ENCODE data around the gene PHKB.

PHKB gene

GRCh38 chr16:47499700-47500264 is 38.7 kb downstream of the PHKB start:
- Histone ChIP-seq H3K9me3 (ENCODE audit: control insufficient read depth, insufficient read depth, low read length) (no peaks in the 10 kb centered on the region), H3K27ac (ENCODE audit: low read depth, low read length) (no peak overlapping the region), H3F3A (ENCODE audit: control insufficient read depth, insufficient read depth) (no peaks in the 10 kb centered on the region), H3K9me2 (replicated peaks; ENCODE audit: control insufficient read depth, low read length) (no peaks in the 10 kb centered on the region), H3K4me3 (ENCODE audit: low read length) (no peak overlapping the region), H3K36me3 (ENCODE audit: control insufficient read depth, low read length) (peaks cover 69% of the 10 kb centered on the region), H3K79me2 (ENCODE audit: control insufficient read depth, low read length) (peaks cover 19% of the 10 kb centered on the region), H3K4me1 (ENCODE audit: control insufficient read depth, low read length) (peaks cover 14% of the 10 kb centered on the region), H4K20me1 (ENCODE audit: control insufficient read depth, insufficient read depth, low read depth, low read length) (no peaks in the 10 kb centered on the region), H3K4me2 (ENCODE audit: low read length) (no peak overlapping the region), H3K27me3 (ENCODE audit: control insufficient read depth, low read length) (no peaks in the 10 kb centered on the region)
- TF ChIP-seq EZH2phosphoT487 (IDR thresholded peaks at IDR 0.05; ENCODE audit: borderline replicate concordance, low read length) = no peak
- TF ChIP-seq, protein P1, sequence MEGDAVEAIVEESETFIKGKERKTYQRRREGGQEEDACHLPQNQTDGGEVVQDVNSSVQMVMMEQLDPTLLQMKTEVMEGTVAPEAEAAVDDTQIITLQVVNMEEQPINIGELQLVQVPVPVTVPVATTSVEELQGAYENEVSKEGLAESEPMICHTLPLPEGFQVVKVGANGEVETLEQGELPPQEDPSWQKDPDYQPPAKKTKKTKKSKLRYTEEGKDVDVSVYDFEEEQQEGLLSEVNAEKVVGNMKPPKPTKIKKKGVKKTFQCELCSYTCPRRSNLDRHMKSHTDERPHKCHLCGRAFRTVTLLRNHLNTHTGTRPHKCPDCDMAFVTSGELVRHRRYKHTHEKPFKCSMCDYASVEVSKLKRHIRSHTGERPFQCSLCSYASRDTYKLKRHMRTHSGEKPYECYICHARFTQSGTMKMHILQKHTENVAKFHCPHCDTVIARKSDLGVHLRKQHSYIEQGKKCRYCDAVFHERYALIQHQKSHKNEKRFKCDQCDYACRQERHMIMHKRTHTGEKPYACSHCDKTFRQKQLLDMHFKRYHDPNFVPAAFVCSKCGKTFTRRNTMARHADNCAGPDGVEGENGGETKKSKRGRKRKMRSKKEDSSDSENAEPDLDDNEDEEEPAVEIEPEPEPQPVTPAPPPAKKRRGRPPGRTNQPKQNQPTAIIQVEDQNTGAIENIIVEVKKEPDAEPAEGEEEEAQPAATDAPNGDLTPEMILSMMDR (IDR thresholded peaks at IDR 0.05; ENCODE audit: low read depth, low read length, poor library complexity, severe bottlenecking) = no peak

GRCh38 chr16:47503936-47504335 is 42.8 kb downstream of the PHKB start:
- H3K9me2 ChIP-seq (replicated peaks; ENCODE audit: control insufficient read depth, low read length) = no peaks in the 10 kb centered on the region
- H3K4me2 ChIP-seq (ENCODE audit: low read length) = no peak overlapping the region
- TF ChIP-seq EZH2phosphoT487 (IDR thresholded peaks at IDR 0.05; ENCODE audit: borderline replicate concordance, low read length) = no peak
- TF ChIP-seq, protein P1 (IDR thresholded peaks at IDR 0.05; ENCODE audit: low read depth, low read length, poor library complexity, severe bottlenecking) = no peak
- H3F3A ChIP-seq (ENCODE audit: control insufficient read depth, insufficient read depth) = no peaks in the 10 kb centered on the region
- H3K27ac ChIP-seq (ENCODE audit: low read depth, low read length) = no peak overlapping the region
- no peak overlapping the region for H3K4me3 ChIP-seq (ENCODE audit: low read length)
- peaks cover 50% of the 10 kb centered on the region for H3K36me3 ChIP-seq (ENCODE audit: control insufficient read depth, low read length)
- H3K79me2 ChIP-seq (ENCODE audit: control insufficient read depth, low read length) = no peaks in the 10 kb centered on the region
- H3K4me1 ChIP-seq (ENCODE audit: control insufficient read depth, low read length) = peaks cover 7% of the 10 kb centered on the region
- no peaks in the 10 kb centered on the region for H3K27me3 ChIP-seq (ENCODE audit: control insufficient read depth, low read length)
- no peaks in the 10 kb centered on the region for H4K20me1 ChIP-seq (ENCODE audit: control insufficient read depth, insufficient read depth, low read depth, low read length)
- H3K9me3 ChIP-seq (ENCODE audit: control insufficient read depth, insufficient read depth, low read length) = no peaks in the 10 kb centered on the region

GRCh38 chr16:47504599-47504998 is 43.5 kb downstream of the PHKB start:
- H3K4me1 ChIP-seq (ENCODE audit: control insufficient read depth, low read length) = peaks cover 7% of the 10 kb centered on the region
- TF ChIP-seq EZH2phosphoT487 (IDR thresholded peaks at IDR 0.05; ENCODE audit: borderline replicate concordance, low read length) = no peak
- TF ChIP-seq, protein P1 (IDR thresholded peaks at IDR 0.05; ENCODE audit: low read depth, low read length, poor library complexity, severe bottlenecking) = no peak
- no peaks in the 10 kb centered on the region for H3F3A ChIP-seq (ENCODE audit: control insufficient read depth, insufficient read depth)
- no peak overlapping the region for H3K27ac ChIP-seq (ENCODE audit: low read depth, low read length)
- H3K36me3 ChIP-seq (ENCODE audit: control insufficient read depth, low read length) = peaks cover 44% of the 10 kb centered on the region
- H3K27me3 ChIP-seq (ENCODE audit: control insufficient read depth, low read length) = no peaks in the 10 kb centered on the region
- H3K9me3 ChIP-seq (ENCODE audit: control insufficient read depth, insufficient read depth, low read length) = no peaks in the 10 kb centered on the region
- no peaks in the 10 kb centered on the region for H3K9me2 ChIP-seq (replicated peaks; ENCODE audit: control insufficient read depth, low read length)
- H3K4me2 ChIP-seq (ENCODE audit: low read length) = no peak overlapping the region
- no peaks in the 10 kb centered on the region for H4K20me1 ChIP-seq (ENCODE audit: control insufficient read depth, insufficient read depth, low read depth, low read length)
- H3K79me2 ChIP-seq (ENCODE audit: control insufficient read depth, low read length) = no peaks in the 10 kb centered on the region
- H3K4me3 ChIP-seq (ENCODE audit: low read length) = no peak overlapping the region

Data from DOHH2 (cell line).